ENCODE data around the gene C20orf141.

C20orf141 gene

GRCh38 chr20:2812189-2812588 lies 2.6 kb upstream of the C20orf141 start:
- no peak for TF ChIP-seq EZH2 (IDR thresholded peaks at IDR 0.05; ENCODE audit: borderline replicate concordance, low read length)
- TF ChIP-seq CTCF (IDR thresholded peaks at IDR 0.05; ENCODE audit: low read length) = no peak
- Histone ChIP-seq H3F3A (ENCODE audit: insufficient read depth, low read length) (no peaks in the 10 kb centered on the region), H3K4me2 (ENCODE audit: low read length) (no peak overlapping the region), H3K4me3 (ENCODE audit: low read depth, low read length, poor library complexity, severe bottlenecking) (no peak overlapping the region), H3K36me3 (ENCODE audit: insufficient read depth, low read length) (no peaks in the 10 kb centered on the region), H3K9ac (ENCODE audit: low read length) (no peak overlapping the region), H3K79me2 (ENCODE audit: insufficient read depth, low read length) (no peaks in the 10 kb centered on the region), H3K27ac (ENCODE audit: low read depth, low read length, poor library complexity, severe bottlenecking) (no peak overlapping the region), H3K4me1 (ENCODE audit: insufficient read depth, low read length, severe bottlenecking) (no peaks in the 10 kb centered on the region), H3K9me2 (ENCODE audit: low read depth, low read length) (no peaks in the 10 kb centered on the region), H3K9me3 (ENCODE audit: low read length) (no peaks in the 10 kb centered on the region), H2AFZ (ENCODE audit: low read length) (no peak overlapping the region), H4K20me1 (ENCODE audit: insufficient read depth, low read length) (no peaks in the 10 kb centered on the region), H3K27me3 (ENCODE audit: insufficient read depth, low read length) (0 out of 2 replicates have a peak, but pooled peaks cover 4% of the 10 kb centered on the region)

GRCh38 chr20:2814076-2814475 lies 711 bp upstream of the C20orf141 start:
- Histone ChIP-seq H3K27ac (ENCODE audit: low read depth, low read length, poor library complexity, severe bottlenecking) (no peak overlapping the region), H3K9me2 (ENCODE audit: low read depth, low read length) (no peaks in the 10 kb centered on the region), H3F3A (ENCODE audit: insufficient read depth, low read length) (no peaks in the 10 kb centered on the region), H2AFZ (ENCODE audit: low read length) (no peak overlapping the region), H3K9ac (ENCODE audit: low read length) (no peak overlapping the region), H3K36me3 (ENCODE audit: insufficient read depth, low read length) (no peaks in the 10 kb centered on the region), H3K79me2 (ENCODE audit: insufficient read depth, low read length) (no peaks in the 10 kb centered on the region), H3K27me3 (ENCODE audit: insufficient read depth, low read length) (0 out of 2 replicates have a peak, but pooled peaks cover 4% of the 10 kb centered on the region), H3K4me1 (ENCODE audit: insufficient read depth, low read length, severe bottlenecking) (no peaks in the 10 kb centered on the region), H3K4me2 (ENCODE audit: low read length) (no peak overlapping the region), H4K20me1 (ENCODE audit: insufficient read depth, low read length) (no peaks in the 10 kb centered on the region), H3K4me3 (ENCODE audit: low read depth, low read length, poor library complexity, severe bottlenecking) (no peak overlapping the region), H3K9me3 (ENCODE audit: low read length) (no peaks in the 10 kb centered on the region)
- TF ChIP-seq CTCF (IDR thresholded peaks at IDR 0.05; ENCODE audit: low read length) (no peak), EZH2 (IDR thresholded peaks at IDR 0.05; ENCODE audit: borderline replicate concordance, low read length) (no peak)

- Histone ChIP-seq H3F3A (ENCODE audit: insufficient read depth, low read length) (no peaks in the 10 kb centered on the region), H3K4me2 (ENCODE audit: low read length) (no peak overlapping the region), H3K4me3 (ENCODE audit: low read depth, low read length, poor library complexity, severe bottlenecking) (no peak overlapping the region), H2AFZ (ENCODE audit: low read length) (no peak overlapping the region), H3K9me2 (ENCODE audit: low read depth, low read length) (no peaks in the 10 kb centered on the region), H3K79me2 (ENCODE audit: insufficient read depth, low read length) (no peaks in the 10 kb centered on the region), H4K20me1 (ENCODE audit: insufficient read depth, low read length) (no peaks in the 10 kb centered on the region), H3K4me1 (ENCODE audit: insufficient read depth, low read length, severe bottlenecking) (no peaks in the 10 kb centered on the region), H3K27ac (ENCODE audit: low read depth, low read length, poor library complexity, severe bottlenecking) (no peak overlapping the region), H3K36me3 (ENCODE audit: insufficient read depth, low read length) (no peaks in the 10 kb centered on the region), H3K9me3 (ENCODE audit: low read length) (no peaks in the 10 kb centered on the region), H3K9ac (ENCODE audit: low read length) (no peak overlapping the region), H3K27me3 (ENCODE audit: insufficient read depth, low read length) (0 out of 2 replicates have a peak, but pooled peaks cover 4% of the 10 kb centered on the region)
- TF ChIP-seq EZH2 (IDR thresholded peaks at IDR 0.05; ENCODE audit: borderline replicate concordance, low read length) = no peak
- no peak for TF ChIP-seq CTCF (IDR thresholded peaks at IDR 0.05; ENCODE audit: low read length)
Measured at GRCh38 chr20:2815242-2815900, 584 bp downstream of the C20orf141 start.
